Endothelial cell of umbilical vein (primary cell): ENCODE data around the gene AGPS. TPM values are rescaled to one million over a fixed set of nuclear protein-coding genes. Genes with fewer than 3 reads are reported as not detected.

Experiments used
- BruUV-seq: library from RNA; stranded (reverse); fragments of 400-500 nt; replicated peaks from 2 replicates; lab custom pipeline; 2021; lab: Mats Ljungman, UMichigan
- CTCF ChIA-PET: fragments of 300-600, 350-600 bp; sonication (Branson Sonifier 250); formaldehyde crosslinking; loops from one replicate; lab custom pipeline; 2021; ENCODE audit warnings: antibody characterized with exemption, inconsistent platforms; lab: Charles Lee
- POLR2A ChIA-PET: fragments of 300-600, 350-600 bp; sonication (Branson Sonifier 250); formaldehyde crosslinking; loops from one replicate; lab custom pipeline; 2021; ENCODE audit warnings: antibody characterized with exemption, inconsistent platforms; lab: Charles Lee
- DNase-seq: peaks from one replicate; pipeline ENCODE4 v3.0.0-alpha.2; 2011; ENCODE audit warnings: low read depth, low spot score
- FAIRE-seq: peaks from 2 replicates; lab custom pipeline; 2011; peaks lifted over from hg19 to GRCh38; lab: Jason Lieb, UNC
- H2AFZ ChIP-seq: 2 replicates; pipeline ENCODE4 v1.6.0; 2012; ENCODE audit warnings: low read depth, low read length, control low read depth, inconsistent platforms
- H3K27ac ChIP-seq: 2 replicates; pipeline ENCODE4 v1.5.1; 2011; ENCODE audit warnings: low read depth, mild to moderate bottlenecking, control low read depth, low read length, moderate library complexity; ENCODE audit not compliant: insufficient read depth
- H3K27me3 ChIP-seq, 2 experiments: 2 replicates each; pipeline versions ENCODE4 v1.6.0 to v1.6.1; 2011; ENCODE audit warnings: low read length in 2 of 2, mixed read lengths in 1 of 2; ENCODE audit not compliant: control insufficient read depth in 2 of 2, insufficient read depth in 2 of 2
- H3K36me3 ChIP-seq, 2 experiments: 2 replicates in 1 of 2; 3 replicates in 1 of 2; pipeline ENCODE4 v1.5.1; 2011; ENCODE audit warnings: low read length in 2 of 2, mild to moderate bottlenecking in 1 of 2, moderate library complexity in 1 of 2; ENCODE audit not compliant: control insufficient read depth in 2 of 2, insufficient read depth in 2 of 2; ENCODE audit errors: extremely low read depth in 1 of 2
- H3K4me1 ChIP-seq: 3 replicates; pipeline ENCODE4 v1.5.1; 2011; ENCODE audit warnings: mild to moderate bottlenecking, low read length; ENCODE audit not compliant: control insufficient read depth, insufficient read depth; ENCODE audit errors: extremely low read depth
- H3K4me2 ChIP-seq: 2 replicates; pipeline ENCODE4 v1.6.1; 2011; ENCODE audit warnings: low read length, control low read depth, mixed read lengths; ENCODE audit not compliant: insufficient read depth
- H3K4me3 ChIP-seq, 3 experiments: fragments of 200-600 bp in 1 of 3; sonication (generic), shearing (Covaris generic) in 1 of 3; replicated peaks in 1 of 3; 2 replicates each; pipeline ENCODE4 v1.5.1; 2011 to 2016; ENCODE audit warnings: control low read depth in 3 of 3, low read length in 3 of 3, mild to moderate bottlenecking in 2 of 3, inconsistent platforms in 1 of 3, low read depth in 1 of 3, moderate library complexity in 1 of 3; ENCODE audit not compliant: insufficient read depth in 1 of 3
- H3K79me2 ChIP-seq: 2 replicates; pipeline ENCODE4 v1.6.0; 2012; ENCODE audit warnings: low read length, inconsistent platforms; ENCODE audit not compliant: control insufficient read depth, insufficient read depth
- H3K9ac ChIP-seq: replicated peaks from 2 replicates; pipeline ENCODE3; 2011; ENCODE audit warnings: low read length, control low read depth; ENCODE audit not compliant: insufficient read depth; ENCODE audit errors: extremely low read depth
- H3K9me1 ChIP-seq: replicated peaks from 3 replicates; pipeline ENCODE4 v1.6.0; 2011; ENCODE audit warnings: mild to moderate bottlenecking, low read length; ENCODE audit not compliant: control insufficient read depth, insufficient read depth; ENCODE audit errors: extremely low read depth
- H3K9me3 ChIP-seq: replicated peaks from 2 replicates; pipeline ENCODE4 v1.5.1; 2012; ENCODE audit warnings: low read length, inconsistent platforms; ENCODE audit not compliant: control insufficient read depth, insufficient read depth
- H4K20me1 ChIP-seq: replicated peaks from 2 replicates; pipeline ENCODE3; 2011; ENCODE audit warnings: mild to moderate bottlenecking, low read length; ENCODE audit not compliant: control insufficient read depth, insufficient read depth; ENCODE audit errors: extremely low read depth
- CTCF ChIP-seq, 2 donors: IDR thresholded peaks; 1 replicate in 1 of 2; 2 replicates in 1 of 2; pipeline ENCODE4 v1.5.1; 2011; ENCODE audit warnings: low read length in 2 of 2, mild to moderate bottlenecking in 2 of 2, moderate library complexity in 2 of 2, control low read depth in 1 of 2, inconsistent platforms in 1 of 2, low read depth in 1 of 2; ENCODE audit not compliant: insufficient read depth in 1 of 2; ENCODE audit errors: extremely low read depth in 1 of 2
- EZH2 ChIP-seq: IDR thresholded peaks from 2 replicates; pipeline ENCODE4 v1.6.1; 2012; ENCODE audit warnings: borderline replicate concordance, low read depth, mild to moderate bottlenecking, moderate library complexity, low read length, inconsistent platforms; ENCODE audit not compliant: severe bottlenecking
- FOS ChIP-seq: IDR thresholded peaks from 2 replicates; pipeline ENCODE4 v1.6.1; 2011; ENCODE audit warnings: mild to moderate bottlenecking, low read length, moderate library complexity, borderline replicate concordance; ENCODE audit not compliant: insufficient read depth
- GATA2 ChIP-seq: IDR thresholded peaks from 2 replicates; pipeline ENCODE4 v1.7.0; 2011; ENCODE audit warnings: low read depth, mild to moderate bottlenecking, moderate library complexity, mixed read lengths, low read length; ENCODE audit not compliant: insufficient read length, insufficient read depth
- JUN ChIP-seq: IDR thresholded peaks from 2 replicates; pipeline ENCODE4 v1.6.1; 2011; ENCODE audit warnings: borderline replicate concordance, low read depth; ENCODE audit not compliant: insufficient read length, insufficient read depth
- MAX ChIP-seq: IDR thresholded peaks from 2 replicates; pipeline ENCODE4 v1.6.1; 2011; ENCODE audit not compliant: insufficient read depth, insufficient read length
- MYC ChIP-seq: IDR thresholded peaks from one replicate; pipeline ENCODE4 v1.6.1; 2011; ENCODE audit warnings: mild to moderate bottlenecking, low read depth, low read length
- POLR2A ChIP-seq: IDR thresholded peaks from 2 replicates; pipeline ENCODE4 v1.6.1; 2012; ENCODE audit warnings: low read depth, mild to moderate bottlenecking, control low read depth, low read length
- POLR2AphosphoS5 ChIP-seq: IDR thresholded peaks from 2 replicates; pipeline ENCODE4 v1.6.1; 2012; ENCODE audit warnings: low read depth, mild to moderate bottlenecking, control low read depth, low read length, moderate library complexity; ENCODE audit not compliant: insufficient read depth
- dilution Hi-C: fragments of 300-500 bp; cut with MboI; formaldehyde crosslinking; loops from one replicate; pipeline ENCODE4 v1.15.0; 2019; ENCODE audit warnings: low sequenced_read_pairs; ENCODE audit not compliant: extremely low pct_ligation_motif_present
- intact Hi-C: fragments of 100-400 bp; cut with micrococcal nuclease; formaldehyde crosslinking; loops from one replicate; pipeline ENCODE4 v1.10.0; 2022
- polyA plus RNA-seq, 4 experiments: library from polyadenylated mRNA; depleted of rRNA in 3 of 4; stranded (reverse) in 3 of 4; unstranded in 1 of 4; fragments of >200 nt; gene quantifications; 2 replicates each; pipeline versions ENCODE4 v1.2.1 to v1.2.3, GENCODE V29; 2011 to 2012; ENCODE audit warnings: missing spikeins in 1 of 4
- total RNA-seq: library from RNA; stranded (reverse); gene quantifications from 2 replicates; pipeline ENCODE4 v1.2.3, GENCODE V29; 2021

Gene AGPS
- total and polyA plus RNA-seq, 2 donors (not counting 3 experiments of a cell fraction or from before 2014, with no cell fraction given) = 10.1 to 96.5 TPM

- peak; percentile 18 for FAIRE-seq
- Histone ChIP-seq H3K4me1 (peaks cover 10% of the 10 kb centered on the region), H3K9ac (no peak overlapping the region), H3K27me3 (no peaks in the 10 kb centered on the region), H3K4me3 (no peak overlapping the region), H4K20me1 (no peaks in the 10 kb centered on the region), H3K79me2 (no peaks in the 10 kb centered on the region), H3K27ac (no peak overlapping the region), H3K4me2 (no peak overlapping the region), H3K36me3 (no peaks in the 10 kb centered on the region), H3K9me1 (no peaks in the 10 kb centered on the region), H2AFZ (no peak overlapping the region), H3K9me3 (no peaks in the 10 kb centered on the region)
- ChIA-PET CTCF (interaction anchor here (1.8 kb wide), 1 partner anchor 48 kb away, joined by 7 read pairs; no protein-coding TSS in a partner anchor), POLR2A (no interaction called here)
- intact Hi-C loops = loop anchor here (10.0 kb wide), 1 partner anchor 391 kb away; no protein-coding TSS in a partner anchor
- BruUV-seq = no TSS peak
- dilution Hi-C loops = no loop called here
- TF ChIP-seq POLR2A = no peak
- TF ChIP-seq POLR2AphosphoS5 = no peak
- TF ChIP-seq EZH2 = no peak
- no peak for TF ChIP-seq MYC
- no peak for TF ChIP-seq CTCF (IDR thresholded peaks at IDR 0.05; ENCODE audit: extremely low read depth in 1 of 2, insufficient read depth in 1 of 2, low read depth in 1 of 2, low read length in 2 of 2)
- TF ChIP-seq GATA2 = no peak
- no peak for TF ChIP-seq FOS
- TF ChIP-seq JUN = no peak
- TF ChIP-seq MAX = no peak
- DNase-seq = no peak
These were observed 163.6 kb downstream of the AGPS start for GRCh38 chr2:177556153-177556552.
